ENCODE results near the gene CD38. TPM values are rescaled to one million over a fixed set of nuclear protein-coding genes. Genes with fewer than 3 reads are reported as not detected.
"Not testable (repeated sequence)": the region's sequence is repeated elsewhere in the genome, so short reads cannot be mapped to it uniquely, and the experiment has no call there.

Gene CD38
- total RNA-seq, 4 donors from 2014 or later = 7.3 to 13.9 (median 9.2) TPM

DNA sequence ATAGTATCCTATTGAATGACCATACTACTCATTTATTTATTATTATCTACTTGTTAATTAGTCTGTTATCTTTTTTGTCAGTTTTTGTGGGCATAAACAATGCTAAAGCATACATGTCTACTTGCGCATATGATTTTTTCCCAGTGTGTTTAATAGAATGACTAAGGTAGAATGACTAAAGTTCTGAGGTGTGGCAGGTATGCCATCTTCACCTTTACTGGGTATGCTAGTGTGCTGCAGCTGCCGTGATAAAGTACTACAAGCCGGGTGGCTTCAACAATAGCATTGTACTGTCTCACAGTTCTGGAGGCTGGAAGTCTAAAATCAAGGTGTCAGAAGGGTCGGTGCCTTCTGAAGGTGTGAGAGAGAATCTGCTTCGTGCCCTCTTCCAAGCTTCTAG is 19.2 kb downstream of the CD38 start:
- TF ChIP-seq, protein P1, sequence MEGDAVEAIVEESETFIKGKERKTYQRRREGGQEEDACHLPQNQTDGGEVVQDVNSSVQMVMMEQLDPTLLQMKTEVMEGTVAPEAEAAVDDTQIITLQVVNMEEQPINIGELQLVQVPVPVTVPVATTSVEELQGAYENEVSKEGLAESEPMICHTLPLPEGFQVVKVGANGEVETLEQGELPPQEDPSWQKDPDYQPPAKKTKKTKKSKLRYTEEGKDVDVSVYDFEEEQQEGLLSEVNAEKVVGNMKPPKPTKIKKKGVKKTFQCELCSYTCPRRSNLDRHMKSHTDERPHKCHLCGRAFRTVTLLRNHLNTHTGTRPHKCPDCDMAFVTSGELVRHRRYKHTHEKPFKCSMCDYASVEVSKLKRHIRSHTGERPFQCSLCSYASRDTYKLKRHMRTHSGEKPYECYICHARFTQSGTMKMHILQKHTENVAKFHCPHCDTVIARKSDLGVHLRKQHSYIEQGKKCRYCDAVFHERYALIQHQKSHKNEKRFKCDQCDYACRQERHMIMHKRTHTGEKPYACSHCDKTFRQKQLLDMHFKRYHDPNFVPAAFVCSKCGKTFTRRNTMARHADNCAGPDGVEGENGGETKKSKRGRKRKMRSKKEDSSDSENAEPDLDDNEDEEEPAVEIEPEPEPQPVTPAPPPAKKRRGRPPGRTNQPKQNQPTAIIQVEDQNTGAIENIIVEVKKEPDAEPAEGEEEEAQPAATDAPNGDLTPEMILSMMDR (IDR thresholded peaks at IDR 0.05) = no peak
- no peak for ATAC-seq (ENCODE audit: low FRiP score)
- no peak for DNase-seq (ENCODE audit: low spot score)

DNA sequence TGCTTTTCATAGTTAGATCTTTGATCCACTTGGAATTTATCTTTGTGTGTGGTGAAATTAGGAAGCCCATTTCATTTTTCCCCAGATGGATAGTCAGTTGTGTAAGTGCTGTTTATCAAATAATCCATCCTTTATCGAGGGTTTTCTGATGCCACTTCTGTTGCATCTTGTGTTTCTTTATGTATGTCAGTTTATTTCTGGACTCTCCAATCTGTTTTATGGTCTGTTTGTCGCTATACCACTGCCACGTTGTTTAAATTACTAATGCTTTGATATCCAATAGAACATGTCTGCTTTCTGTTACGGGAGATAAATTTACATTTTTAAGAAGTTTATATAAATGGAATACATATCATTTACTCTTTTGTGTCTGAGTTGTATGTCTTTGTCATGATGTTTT is 21.0 kb downstream of the CD38 start:
- DNase-seq (ENCODE audit: low spot score) (no peak), ATAC-seq (ENCODE audit: low FRiP score) (no peak)
- TF ChIP-seq, protein P1 (IDR thresholded peaks at IDR 0.05) = no peak

DNA sequence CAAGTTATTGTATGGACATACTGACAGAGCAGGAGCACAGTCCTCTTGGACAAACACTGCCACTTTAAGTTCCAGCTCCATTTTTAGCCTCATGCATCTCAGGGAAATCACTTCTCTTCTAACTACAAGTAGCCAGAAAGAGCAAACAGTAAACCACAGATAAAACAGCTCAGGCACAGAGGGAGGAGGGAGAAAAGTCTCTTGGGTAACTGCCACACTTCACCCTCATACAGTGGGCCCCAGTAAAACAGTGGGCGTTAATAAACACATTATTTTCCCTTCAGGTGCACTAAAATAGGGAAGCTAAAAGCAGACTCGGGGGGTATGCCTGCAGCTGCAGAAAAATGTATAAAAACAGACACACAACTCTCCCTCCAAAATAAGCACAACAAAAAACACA is 21.6 kb downstream of the CD38 start:
- TF ChIP-seq, protein P1 (IDR thresholded peaks at IDR 0.05) = no peak
- ATAC-seq (ENCODE audit: low FRiP score) = no peak
- no peak for DNase-seq (ENCODE audit: low spot score)

DNA sequence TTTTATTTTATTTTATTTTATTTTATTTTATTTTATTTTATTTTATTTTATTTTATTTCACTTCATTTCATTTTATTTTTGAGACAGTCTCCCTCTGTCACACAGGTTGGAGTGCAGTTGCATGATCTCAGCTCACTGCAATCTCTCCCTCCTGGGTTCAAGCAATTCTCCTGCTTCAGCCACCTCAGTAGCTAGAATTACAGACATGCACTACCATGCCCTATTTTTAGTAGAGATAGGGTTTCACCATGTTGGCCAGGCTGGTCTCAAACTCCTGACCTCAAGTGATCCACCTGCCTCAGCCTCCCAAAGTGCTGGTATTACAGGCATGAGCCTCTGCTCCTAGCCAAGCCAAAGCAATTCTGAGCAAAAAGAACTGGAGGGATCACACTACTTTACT is 24.4 kb downstream of the CD38 start:
- not testable (repeated sequence) for DNase-seq (ENCODE audit: low spot score); ATAC-seq (ENCODE audit: low FRiP score)

DNA sequence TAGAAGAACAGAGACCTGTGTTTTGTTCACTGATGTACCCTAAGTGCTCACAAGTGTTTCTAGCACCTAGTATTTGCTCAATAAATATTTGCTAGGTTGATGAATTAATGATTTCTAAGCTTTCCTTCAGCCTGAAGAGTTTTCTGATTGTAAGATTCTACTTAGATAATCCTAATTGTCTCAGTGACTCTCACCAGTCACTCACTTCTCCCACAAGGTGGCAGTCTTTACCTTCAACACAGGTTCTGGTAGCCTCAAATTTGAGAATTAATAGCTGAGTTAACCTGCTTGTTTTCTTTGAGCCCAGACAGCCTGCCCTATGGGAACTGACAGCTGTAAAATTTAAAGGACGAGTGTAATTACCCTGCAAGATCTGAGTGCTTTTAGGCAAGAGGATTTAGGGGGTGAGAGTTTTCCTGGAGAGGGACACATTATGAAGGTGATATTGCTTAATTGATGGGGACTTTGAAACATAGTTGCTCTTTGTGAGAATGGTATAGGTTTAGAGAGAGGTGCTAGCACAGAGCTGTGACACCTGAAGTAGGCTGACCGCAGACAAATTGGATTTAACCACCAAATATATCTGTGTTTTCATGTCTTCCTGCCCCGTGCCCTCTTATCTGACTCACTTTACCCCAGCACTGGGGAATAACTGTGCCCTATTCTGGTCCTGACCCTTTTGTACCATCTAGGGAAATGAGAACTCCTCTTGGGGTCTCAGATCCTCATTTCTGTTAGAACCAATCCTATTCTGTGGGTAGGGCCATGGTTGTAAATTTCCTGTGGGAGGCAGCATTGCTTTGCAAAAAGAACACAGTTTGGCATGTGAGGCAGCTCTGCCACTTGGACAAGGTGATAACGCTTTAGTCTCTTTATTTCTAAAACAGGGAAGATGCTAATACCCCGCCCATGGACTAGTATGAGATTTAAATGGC is 27.7 kb downstream of the CD38 start:
- DNase-seq (ENCODE audit: low spot score) = no peak
- TF ChIP-seq, protein P1 (IDR thresholded peaks at IDR 0.05) = no peak
- no peak for ATAC-seq (ENCODE audit: low FRiP score)

DNA sequence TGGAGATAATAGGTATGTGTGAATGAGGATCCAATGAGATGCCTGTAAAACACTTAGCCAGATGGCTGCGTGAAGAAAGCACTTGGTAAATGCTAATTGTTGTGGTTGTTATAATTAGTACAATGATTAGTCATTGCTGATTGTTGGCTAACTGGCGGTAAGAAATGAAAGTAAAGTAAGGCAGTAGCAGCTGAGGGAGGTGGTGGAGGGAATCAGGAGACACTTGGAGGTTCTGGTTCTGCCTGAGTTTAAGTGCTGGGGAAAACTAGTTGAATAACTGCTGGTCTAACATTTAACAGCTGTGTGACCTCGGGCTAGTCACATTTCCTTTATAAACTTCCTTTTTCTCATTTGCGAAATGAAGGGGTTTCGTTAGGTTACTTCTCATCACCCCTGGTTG is 30.9 kb downstream of the CD38 start:
- ATAC-seq (ENCODE audit: low FRiP score) (no peak), DNase-seq (ENCODE audit: low spot score) (no peak)
- TF ChIP-seq, protein P1 (IDR thresholded peaks at IDR 0.05) = no peak

DNA sequence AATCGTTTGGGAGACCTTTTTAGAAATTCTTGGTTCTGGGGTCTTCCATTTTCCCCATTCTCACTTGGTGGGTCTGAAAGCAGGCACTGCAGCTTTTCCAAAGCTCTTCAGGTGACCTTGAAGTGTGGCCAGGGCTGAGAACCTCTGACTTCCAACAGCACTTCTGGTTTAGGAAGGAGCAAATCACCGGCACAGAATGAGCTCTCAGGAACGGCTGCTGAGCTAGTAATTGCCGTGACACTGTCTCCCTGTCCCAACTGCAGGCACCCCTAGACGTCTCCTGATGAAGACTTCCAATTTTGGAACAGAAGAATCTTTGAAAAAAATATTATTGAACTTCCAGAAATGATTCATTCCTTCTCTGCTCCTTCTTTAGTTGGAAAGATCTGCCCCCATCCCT is 31.3 kb downstream of the CD38 start:
- DNase-seq (ENCODE audit: low spot score) (no peak), ATAC-seq (ENCODE audit: low FRiP score) (no peak)
- TF ChIP-seq, protein P1 (IDR thresholded peaks at IDR 0.05) = no peak
